SU-DHL-6 (cell line): ENCODE results near the gene MIPEP.

Experiments
- H2AFZ ChIP-seq: fragments of 200-600 bp; sonication (generic); 2 replicates; pipeline ENCODE4 v1.6.1; 2014; ENCODE audit warnings: low read depth, mild to moderate bottlenecking, moderate library complexity, mixed read lengths, antibody characterized with exemption, low read length; ENCODE audit not compliant: severe bottlenecking
- H3F3A ChIP-seq: fragments of 200-600 bp; shearing (Covaris generic); 2 replicates; pipeline ENCODE4 v1.6.0; 2016; ENCODE audit warnings: antibody characterized with exemption, mild to moderate bottlenecking; ENCODE audit not compliant: insufficient read depth
- H3K27ac ChIP-seq: fragments of 200-600 bp; sonication (generic); 2 replicates; pipeline ENCODE4 v1.5.1; 2016; ENCODE audit warnings: low read depth, mild to moderate bottlenecking, low read length, moderate library complexity, mixed read lengths
- H3K27me3 ChIP-seq: fragments of 200-600 bp; sonication (generic), shearing (Covaris generic); 2 replicates; pipeline ENCODE4 v1.6.0; 2014; ENCODE audit warnings: mild to moderate bottlenecking, low read length
- H3K36me3 ChIP-seq: fragments of 200-600 bp; sonication (generic); 2 replicates; pipeline ENCODE4 v1.6.1; 2014; ENCODE audit warnings: mild to moderate bottlenecking, low read length, mixed read lengths
- H3K4me2 ChIP-seq: fragments of 300-600, 200-600 bp; shearing (Covaris generic), sonication (generic); 2 replicates; pipeline ENCODE4 v1.6.0; 2014; ENCODE audit warnings: low read length, low read depth, mild to moderate bottlenecking; ENCODE audit not compliant: poor library complexity, severe bottlenecking
- H3K4me3 ChIP-seq: fragments of 200-600 bp; sonication (generic); 2 replicates; pipeline ENCODE4 v1.5.1; 2014; ENCODE audit warnings: antibody characterized with exemption, low read length, mild to moderate bottlenecking, mixed read lengths; ENCODE audit not compliant: insufficient read depth, poor library complexity, severe bottlenecking
- H3K79me2 ChIP-seq: fragments of 200-600 bp; sonication (generic); 2 replicates; pipeline ENCODE4 v1.6.1; 2014; ENCODE audit warnings: mild to moderate bottlenecking, low read length, moderate library complexity; ENCODE audit not compliant: insufficient read depth
- H3K9ac ChIP-seq: fragments of 200-600 bp; sonication (generic); 2 replicates; pipeline ENCODE4 v1.7.0; 2014; ENCODE audit warnings: mild to moderate bottlenecking, low read length
- H3K9me2 ChIP-seq: fragments of 200-600 bp; sonication (generic); replicated peaks from 2 replicates; pipeline ENCODE4 v1.6.1; 2014; ENCODE audit warnings: low read length; ENCODE audit not compliant: insufficient read depth
- H3K9me3 ChIP-seq: fragments of 200-600 bp; sonication (generic); 2 replicates; pipeline ENCODE4 v1.6.1; 2014; ENCODE audit warnings: low read length, mixed read lengths; ENCODE audit not compliant: insufficient read depth
- H4K20me1 ChIP-seq: fragments of 200-600 bp; sonication (generic); 2 replicates; pipeline ENCODE4 v1.6.1; 2014; ENCODE audit warnings: low read depth, mild to moderate bottlenecking, antibody characterized with exemption, low read length, moderate library complexity, mixed read lengths
- CTCF ChIP-seq: fragments of 200-600 bp; sonication (generic); IDR thresholded peaks from one replicate; pipeline ENCODE4 v1.5.1; 2017; ENCODE audit warnings: antibody characterized with exemption, mild to moderate bottlenecking, low read length, moderate library complexity; ENCODE audit not compliant: insufficient read depth, poor library complexity, severe bottlenecking
- EZH2phosphoT487 ChIP-seq: fragments of 200-600 bp; sonication (generic), shearing (Covaris generic); conservative IDR thresholded peaks from 2 replicates; pipeline ENCODE4 v1.6.1; 2018; ENCODE audit warnings: mild to moderate bottlenecking, antibody characterized with exemption, low read length, moderate library complexity, mixed read lengths

MIPEP gene

DNA sequence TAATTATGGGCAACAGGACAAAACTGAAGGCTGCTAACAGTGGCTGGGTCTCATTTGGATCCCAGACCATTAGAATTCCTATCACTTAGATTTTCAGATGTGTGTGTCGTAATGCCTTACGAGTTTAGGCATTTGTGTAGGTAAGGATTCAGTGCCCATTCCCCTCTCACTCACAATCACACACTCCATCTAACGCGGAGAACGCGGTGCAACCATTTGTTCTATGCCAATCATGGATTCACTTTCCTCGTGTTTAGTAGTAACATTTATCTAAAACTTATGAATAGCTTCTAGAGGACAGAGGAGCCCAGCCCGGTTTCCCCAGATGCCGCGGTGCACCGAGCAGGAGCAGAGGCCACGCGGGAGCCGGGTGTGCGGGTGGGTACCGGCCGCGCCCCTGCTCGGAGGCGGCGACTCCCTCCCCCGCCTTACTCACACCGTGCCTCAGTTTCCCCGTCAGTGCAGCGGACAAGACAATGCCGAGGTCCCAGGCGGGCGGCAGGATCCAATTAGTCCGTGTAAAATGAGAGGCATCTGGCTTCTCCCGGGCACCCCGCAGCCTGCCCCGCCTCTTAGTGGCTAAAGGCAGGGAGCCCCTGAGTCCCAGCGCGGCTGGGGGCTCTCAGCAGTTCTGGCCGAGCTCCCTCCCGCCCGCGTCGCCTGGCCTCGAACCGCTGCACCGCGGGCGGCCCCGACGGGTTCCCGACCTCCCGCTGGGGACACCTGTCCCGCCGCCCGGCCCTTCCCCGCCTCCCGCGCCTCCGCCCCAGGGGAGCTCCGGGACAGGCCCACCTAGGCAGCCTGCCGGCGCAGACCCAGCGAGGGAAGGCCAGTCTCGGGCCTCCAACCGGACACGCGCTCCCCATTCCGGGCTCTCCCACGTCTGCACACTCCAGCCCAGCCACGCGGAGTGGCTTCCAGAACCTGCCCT, 14.0 kb upstream of the MIPEP start:
- TF ChIP-seq EZH2phosphoT487 = no peak
- TF ChIP-seq CTCF = no peak
- Histone ChIP-seq H3K27me3 (no peaks in the 10 kb centered on the region), H2AFZ (no peak overlapping the region), H3K9me2 (no peaks in the 10 kb centered on the region), H3K79me2 (no peaks in the 10 kb centered on the region), H3K4me3 (no peak overlapping the region), H3F3A (no peaks in the 10 kb centered on the region), H4K20me1 (no peaks in the 10 kb centered on the region), H3K27ac (no peak overlapping the region), H3K4me2 (no peak overlapping the region), H3K9me3 (no peaks in the 10 kb centered on the region), H3K36me3 (no peaks in the 10 kb centered on the region), H3K9ac (no peak overlapping the region)

DNA sequence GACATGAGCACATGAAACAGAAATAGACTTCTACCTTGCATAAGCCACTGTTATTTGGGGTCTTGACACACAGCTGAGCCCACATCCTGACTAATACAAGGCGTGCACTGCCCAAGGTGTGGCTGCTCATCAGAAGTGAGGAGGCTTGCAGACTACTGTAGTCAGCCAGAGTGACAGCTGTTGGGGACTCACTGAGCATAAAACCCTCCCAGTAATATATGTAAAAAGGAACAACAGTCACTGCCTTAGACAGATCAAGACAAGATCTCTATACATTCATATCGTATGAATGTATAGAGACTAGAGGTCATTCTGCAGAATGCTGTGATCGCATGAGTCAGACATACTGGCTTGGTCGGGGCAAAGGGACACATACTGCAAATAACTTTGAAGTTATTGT, 12.2 kb upstream of the MIPEP start:
- Histone ChIP-seq H4K20me1 (no peaks in the 10 kb centered on the region), H3K27ac (no peak overlapping the region), H3K9me2 (no peaks in the 10 kb centered on the region), H3K4me3 (no peak overlapping the region), H3K79me2 (no peaks in the 10 kb centered on the region), H3K4me2 (no peak overlapping the region), H3F3A (no peaks in the 10 kb centered on the region), H3K36me3 (no peaks in the 10 kb centered on the region), H3K9me3 (no peaks in the 10 kb centered on the region), H3K9ac (no peak overlapping the region), H3K27me3 (no peaks in the 10 kb centered on the region), H2AFZ (no peak overlapping the region)
- TF ChIP-seq EZH2phosphoT487 (no peak), CTCF (no peak)

- Histone ChIP-seq H3K36me3 (no peaks in the 10 kb centered on the region), H3K4me3 (no peak overlapping the region), H3F3A (no peaks in the 10 kb centered on the region), H3K4me2 (no peak overlapping the region), H3K9me2 (no peaks in the 10 kb centered on the region), H3K27ac (no peak overlapping the region), H3K79me2 (no peaks in the 10 kb centered on the region), H3K9me3 (no peaks in the 10 kb centered on the region), H3K27me3 (no peaks in the 10 kb centered on the region), H3K9ac (no peak overlapping the region), H4K20me1 (no peaks in the 10 kb centered on the region), H2AFZ (no peak overlapping the region)
- no peak for TF ChIP-seq EZH2phosphoT487
- TF ChIP-seq CTCF = peak; percentile 32
These were observed 10.4 kb upstream of the MIPEP start for GRCh38 chr13:23899555-23899954.
